GM18867 (cell line): ENCODE data around the gene ABHD14A.
"Not testable (repeated sequence)": the region's sequence is repeated elsewhere in the genome, so short reads cannot be mapped to it uniquely, and the experiment has no call there.

Experiments
- ATAC-seq: cut with Tn5 transposase; IDR thresholded peaks from one replicate; pipeline ENCODE4 v1.9.1; 2021; ENCODE audit warnings: mild to moderate bottlenecking, moderate library complexity; ENCODE audit not compliant: unreplicated experiment

Gene ABHD14A

GRCh38 chr3:51974963-51975851, at the start of gene ABHD14A:
Gene ABHD14A, plus strand, starts transcription at chr3:51975064. Its CDS starts 72 bp downstream, at chr3:51975136.
- peak; percentile 65 for ATAC-seq

DNA sequence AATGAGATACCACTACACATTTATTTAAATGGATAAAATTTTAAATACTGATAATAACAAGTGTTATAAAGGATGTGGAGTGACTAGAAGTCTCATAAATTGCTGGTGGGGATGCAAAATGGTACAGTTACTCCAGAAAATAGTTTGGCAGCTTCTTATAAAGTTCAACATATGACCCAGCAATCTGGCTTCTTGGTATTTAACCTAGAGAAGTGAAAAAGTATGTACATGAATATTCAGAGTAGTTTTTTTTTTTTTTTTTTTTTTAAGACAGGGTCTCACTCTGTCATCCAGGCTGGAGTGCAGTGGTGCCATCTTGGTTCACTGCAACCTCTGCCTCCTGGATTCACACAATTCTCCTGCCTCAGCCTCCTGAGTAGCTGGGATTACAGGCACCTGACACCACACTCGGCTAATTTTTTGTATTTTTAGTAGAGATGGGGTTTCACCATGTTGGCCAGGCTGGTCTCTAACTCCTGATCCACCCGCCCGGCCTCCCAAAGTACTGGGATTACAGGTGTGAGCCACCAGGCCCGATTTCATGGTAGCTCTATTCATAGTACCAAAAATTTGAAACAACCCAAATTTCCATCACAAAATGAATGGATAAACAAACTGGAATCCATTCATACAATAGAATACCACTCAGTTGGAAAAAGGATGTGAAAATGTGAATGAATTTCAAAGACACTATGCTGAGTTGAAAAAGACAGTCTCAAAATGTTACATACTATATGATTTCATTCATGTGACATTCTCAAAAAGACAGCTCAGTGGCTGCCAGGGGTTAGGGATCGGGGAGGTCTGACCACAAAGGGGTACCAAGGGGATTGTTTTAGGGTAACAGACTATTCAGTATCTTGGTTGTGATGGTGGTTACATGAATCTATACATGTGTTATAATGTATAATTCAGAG, 47.5 kb upstream of the ABHD14A start:
- no peak for ATAC-seq

- ATAC-seq, result no peak
Observed at GRCh38 chr3:51928438-51928837, 46.4 kb upstream of the ABHD14A start.

DNA sequence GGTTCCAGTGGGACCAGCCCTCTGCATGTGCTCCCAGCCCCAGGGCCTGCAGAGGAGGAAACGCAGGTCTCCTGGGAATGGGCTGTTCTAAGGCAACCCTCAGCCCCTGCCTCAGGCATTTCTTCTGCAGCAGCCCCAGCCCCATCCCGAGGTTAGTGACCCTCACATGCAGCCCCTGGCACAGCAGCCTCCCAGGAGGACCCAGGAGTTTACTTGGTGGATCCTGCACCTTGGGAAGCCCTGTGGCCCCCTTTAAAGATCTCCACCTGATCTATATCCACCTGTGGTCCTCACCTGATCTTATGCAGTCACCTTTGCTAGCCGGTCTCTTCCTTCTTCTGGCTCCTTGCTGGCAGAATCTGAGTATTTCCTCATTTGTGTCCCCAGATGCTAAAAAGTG, 45.9 kb upstream of the ABHD14A start:
- not testable (repeated sequence) for ATAC-seq

DNA sequence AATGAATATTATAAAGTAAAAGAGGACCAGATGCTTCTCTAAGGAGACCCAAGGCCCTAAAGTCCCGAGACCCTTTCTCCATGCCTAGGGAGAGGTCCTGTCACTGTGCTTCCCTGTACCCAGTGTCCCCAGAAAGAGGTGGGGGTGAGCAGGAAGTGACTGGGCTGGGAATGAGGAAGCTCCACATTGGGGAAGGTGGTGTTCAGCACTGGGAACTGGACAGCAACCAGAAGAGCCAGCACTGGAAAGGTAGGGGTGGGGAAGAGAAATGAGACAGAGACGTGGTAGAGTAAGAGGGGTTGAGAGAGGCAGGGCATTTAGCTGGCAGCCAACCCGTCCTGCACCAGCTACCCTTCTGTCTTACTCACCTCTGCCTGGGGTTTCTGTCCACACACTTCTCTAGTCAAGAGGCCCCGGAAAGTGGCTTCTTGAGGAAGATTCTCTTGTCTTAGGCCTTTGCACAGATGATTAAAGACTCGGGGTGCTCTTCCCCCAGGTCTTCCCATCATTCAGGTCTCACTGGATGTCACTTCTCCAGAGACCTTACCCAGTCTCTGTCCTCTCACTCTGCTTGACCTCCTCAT, 45.4 kb upstream of the ABHD14A start:
- ATAC-seq, result no peak

- no peak for ATAC-seq
Observed at GRCh38 chr3:51930439-51930838, 44.4 kb upstream of the ABHD14A start.

GRCh38 chr3:51931756-51932155, 43.1 kb upstream of the ABHD14A start:
- no peak for ATAC-seq

- no peak for ATAC-seq
Observed at GRCh38 chr3:51932471-51933370, 42.1 kb upstream of the ABHD14A start.

GRCh38 chr3:51933471-51934138, 41.3 kb upstream of the ABHD14A start:
- no peak for ATAC-seq

DNA sequence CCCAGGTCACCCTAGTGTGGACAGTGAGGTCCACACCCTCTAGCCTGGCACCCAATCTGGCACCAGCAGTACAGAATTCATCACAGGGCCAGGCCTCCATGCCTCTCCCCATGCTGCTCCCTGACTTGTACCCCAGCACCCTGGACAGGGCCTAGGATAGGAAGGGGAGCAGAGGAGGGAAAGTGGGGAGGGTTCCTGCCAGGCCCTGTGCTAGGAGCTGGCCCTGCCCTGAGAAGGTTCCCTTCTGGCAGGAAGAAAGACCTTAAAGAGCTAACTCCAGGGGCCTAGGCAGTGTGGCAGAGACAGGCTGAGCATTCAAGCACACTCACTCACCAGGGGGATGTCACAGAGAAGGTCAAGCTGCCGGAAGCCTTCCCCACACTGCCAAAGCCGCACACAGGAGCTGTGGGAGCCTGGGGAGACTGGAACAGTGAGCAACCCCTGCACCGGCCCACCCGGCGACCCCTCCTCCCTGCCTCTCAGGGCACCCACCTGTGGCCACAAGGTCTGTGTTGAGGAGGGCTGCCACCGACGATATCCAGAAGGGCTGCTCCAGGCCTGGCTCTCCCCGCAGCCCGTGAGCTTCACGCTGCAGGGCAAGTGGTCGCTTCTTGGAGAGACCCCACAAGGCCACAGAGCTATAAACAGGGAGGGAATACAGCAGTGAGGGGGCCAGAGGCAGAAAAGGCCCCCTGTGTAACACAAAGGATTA, 40.6 kb upstream of the ABHD14A start:
- ATAC-seq, result no peak

GRCh38 chr3:51934991-51935885, 39.6 kb upstream of the ABHD14A start:
- ATAC-seq, result no peak

- ATAC-seq, result no peak
Observed at GRCh38 chr3:51935886-51936755, 38.7 kb upstream of the ABHD14A start.

DNA sequence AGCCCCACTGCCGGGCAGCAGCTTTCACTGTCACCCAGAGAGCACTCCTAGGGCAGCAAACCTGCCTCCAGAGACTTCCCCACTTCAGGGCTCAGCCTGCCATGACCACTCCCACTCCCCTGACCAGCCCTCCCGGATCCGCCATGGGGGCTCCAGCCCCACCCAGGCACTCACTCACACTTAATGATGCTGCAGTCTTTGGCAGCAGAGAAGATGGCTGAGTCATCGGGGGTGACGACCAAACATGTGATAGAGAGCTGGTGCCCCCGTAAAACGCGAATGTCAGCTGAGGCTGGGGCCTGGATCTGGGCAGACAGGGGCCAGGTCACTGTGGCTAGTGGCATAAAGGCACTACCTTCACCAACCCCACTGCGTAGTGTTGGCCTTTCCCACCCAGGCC, 37.9 kb upstream of the ABHD14A start:
- no peak for ATAC-seq

DNA sequence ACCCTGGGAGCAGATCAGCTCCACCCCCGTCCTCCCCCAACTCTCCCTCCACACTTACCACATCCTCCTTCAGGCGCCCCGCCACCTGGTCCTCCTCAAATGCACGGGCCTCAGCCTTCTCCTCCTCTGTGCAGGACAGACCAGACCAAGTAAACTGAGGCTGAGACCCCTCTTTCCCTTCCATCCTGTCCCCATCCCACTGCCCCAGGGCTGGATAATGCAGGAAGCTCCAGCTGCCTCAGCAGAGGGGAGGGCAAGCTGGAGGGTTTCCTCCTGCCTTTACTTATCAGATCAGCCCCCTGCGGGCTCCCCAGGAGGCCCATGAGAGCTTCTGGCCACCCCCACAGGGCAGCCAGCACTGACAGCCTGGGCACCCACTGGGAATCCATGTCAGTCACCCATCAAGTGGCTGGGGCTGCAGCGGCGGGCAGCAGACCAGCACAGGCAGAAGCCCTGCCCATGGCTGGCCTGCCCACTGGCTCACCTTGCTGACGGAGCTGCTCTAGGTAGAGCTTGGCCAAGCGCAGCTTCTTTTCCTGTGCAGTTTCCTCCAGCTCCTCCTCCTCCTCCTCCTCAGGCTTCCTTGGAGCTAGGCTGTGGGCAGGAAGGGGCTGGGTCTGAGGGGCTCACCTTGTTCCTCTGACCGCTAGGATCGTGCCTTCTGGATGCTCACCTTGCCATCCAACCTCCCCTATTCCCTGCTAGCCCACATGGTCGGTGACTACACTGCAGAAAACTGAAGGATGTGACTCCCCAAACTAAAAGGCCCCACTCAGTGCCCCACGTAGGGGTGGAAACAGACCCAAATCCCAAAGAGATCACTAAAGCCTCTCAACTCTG, 37.0 kb upstream of the ABHD14A start:
- ATAC-seq, result no peak

DNA sequence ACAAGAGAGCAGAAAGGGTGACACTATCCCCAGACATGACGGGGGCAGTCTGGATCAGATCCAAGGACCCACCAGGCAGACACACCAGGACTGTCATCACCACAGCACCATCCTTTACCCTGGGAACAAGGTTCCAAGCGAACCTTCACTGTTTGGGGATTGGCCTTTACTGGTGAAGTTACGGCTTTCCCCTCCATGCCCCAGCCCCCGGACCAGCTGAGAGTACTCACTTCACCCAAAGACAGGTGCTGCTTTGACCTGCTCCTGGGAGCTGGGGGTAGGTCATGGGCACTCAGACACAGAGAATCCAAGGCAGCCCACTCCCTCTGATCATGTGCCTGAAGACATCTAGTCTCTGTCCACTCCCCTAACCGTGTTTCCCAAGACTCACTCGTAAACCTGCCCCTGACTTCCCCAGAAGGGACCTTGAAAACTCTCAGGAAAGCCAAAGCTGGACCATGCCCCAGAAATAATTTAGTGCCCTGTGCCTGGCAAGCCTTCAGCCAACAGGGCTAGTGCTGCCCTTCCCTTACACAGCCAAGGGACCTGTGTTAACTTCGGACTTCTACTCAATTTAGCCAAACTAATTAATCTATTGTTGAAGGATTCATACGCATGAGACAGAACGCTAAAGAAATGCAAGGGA, 36.0 kb upstream of the ABHD14A start:
- no peak for ATAC-seq
